Nephron progenitor cell (in vitro differentiated cells): ENCODE data around the gene FHL5.
"Not testable (repeated sequence)": the region's sequence is repeated elsewhere in the genome, so short reads cannot be mapped to it uniquely, and the experiment has no call there.

ENCODE experiments used
- DNase-seq: peaks from one replicate; pipeline ENCODE4 v3.0.0; 2021
- H3K27ac Mint-ChIP-seq: 2 replicates; pipeline ENCODE4 v1.8.0; 2021; ENCODE audit warnings: mild to moderate bottlenecking, moderate library complexity, mixed read lengths
- H3K27me3 Mint-ChIP-seq: 2 replicates; pipeline ENCODE4 v1.8.0; 2021; ENCODE audit warnings: mild to moderate bottlenecking, low read depth, mixed read lengths; ENCODE audit not compliant: poor library complexity
- H3K36me3 Mint-ChIP-seq: 2 replicates; pipeline ENCODE4 v1.8.0; 2021; ENCODE audit warnings: low read depth, mixed read lengths
- H3K4me1 Mint-ChIP-seq: 2 replicates; pipeline ENCODE4 v1.8.0; 2021; ENCODE audit warnings: mixed read lengths
- H3K4me3 Mint-ChIP-seq: 2 replicates; pipeline ENCODE4 v1.8.0; 2021; ENCODE audit warnings: mild to moderate bottlenecking, moderate library complexity, mixed read lengths
- H3K9me3 Mint-ChIP-seq: 2 replicates; pipeline ENCODE4 v1.8.0; 2021; ENCODE audit warnings: mild to moderate bottlenecking, moderate library complexity, mixed read lengths
- CTCF ChIP-seq: fragments of 200-600 bp; sonication (generic); IDR thresholded peaks from 2 replicates; pipeline ENCODE4 v1.5.0; 2021; ENCODE audit warnings: antibody characterized with exemption

FHL5 gene

DNA sequence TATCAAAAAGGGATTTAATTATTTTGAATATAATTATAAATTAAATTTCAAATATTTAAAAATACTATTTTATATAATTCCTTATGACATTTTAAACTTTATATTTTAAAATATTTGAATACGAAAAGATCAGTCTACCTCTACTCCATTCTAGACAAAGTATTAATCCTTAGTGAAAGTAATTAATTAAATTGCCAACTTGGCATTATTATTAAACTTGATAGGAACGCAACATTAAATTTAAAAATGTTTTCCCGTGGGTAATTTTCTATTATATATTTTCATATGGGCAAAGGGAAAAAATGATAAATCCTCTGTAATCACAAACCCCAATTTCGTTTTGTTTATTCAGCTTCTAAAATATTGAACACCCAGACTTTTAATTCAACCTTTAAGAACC is 8.4 kb upstream of the FHL5 start:
- no peaks in the 10 kb centered on the region for H3K9me3 Mint-ChIP-seq
- TF ChIP-seq CTCF, result no peak
- no peak overlapping the region for H3K27ac Mint-ChIP-seq
- H3K4me1 Mint-ChIP-seq, result no peaks in the 10 kb centered on the region
- peaks cover 56% of the 10 kb centered on the region for H3K36me3 Mint-ChIP-seq
- no peak for DNase-seq
- H3K4me3 Mint-ChIP-seq, result no peak overlapping the region
- H3K27me3 Mint-ChIP-seq, result no peaks in the 10 kb centered on the region

DNA sequence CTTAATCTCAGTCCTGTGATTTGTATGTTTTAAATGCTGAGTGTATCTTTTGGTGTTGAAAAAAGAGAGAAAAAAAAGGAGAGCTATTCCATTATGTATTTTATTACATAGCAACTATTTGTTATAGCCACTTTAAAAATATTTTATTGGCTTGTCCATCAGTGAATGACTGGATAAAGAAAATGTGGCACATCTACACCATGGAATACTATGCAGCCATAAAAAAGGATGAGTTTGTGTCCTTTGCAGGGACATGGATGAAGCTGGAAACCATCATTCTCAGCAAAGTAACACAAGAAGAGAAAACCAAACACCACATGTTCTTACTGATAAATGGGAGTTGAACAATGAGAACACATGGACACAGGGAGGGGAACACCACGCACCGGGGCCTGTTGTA is 3.2 kb upstream of the FHL5 start:
- not testable (repeated sequence) for DNase-seq, H3K4me3 Mint-ChIP-seq, H3K27ac Mint-ChIP-seq, H3K9me3 Mint-ChIP-seq, H3K4me1 Mint-ChIP-seq, H3K27me3 Mint-ChIP-seq
- H3K36me3 Mint-ChIP-seq, result peaks cover 16% of the 10 kb centered on the region

DNA sequence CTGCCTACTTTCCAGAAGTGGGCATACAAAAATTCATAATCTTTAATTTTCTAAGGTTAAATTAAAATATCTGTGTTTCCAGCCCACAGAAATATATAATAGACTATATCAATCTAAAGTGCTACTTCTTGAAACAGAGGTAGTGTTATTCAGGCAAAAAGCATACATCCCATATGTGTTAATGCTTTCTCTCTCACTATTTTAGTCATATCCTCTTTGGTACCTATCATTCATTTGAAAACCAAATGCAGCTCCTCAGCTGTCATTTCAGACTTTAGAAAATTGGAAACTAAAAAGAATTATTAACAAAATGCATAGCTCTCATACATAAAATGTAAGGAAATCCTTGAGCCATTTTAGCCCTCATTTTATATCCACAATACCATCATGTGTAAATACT is 925 bp downstream of the FHL5 start:
- no peaks in the 10 kb centered on the region for H3K9me3 Mint-ChIP-seq
- no peaks in the 10 kb centered on the region for H3K27me3 Mint-ChIP-seq
- DNase-seq, result no peak
- no peak overlapping the region for H3K27ac Mint-ChIP-seq
- no peak overlapping the region for H3K4me3 Mint-ChIP-seq
- H3K4me1 Mint-ChIP-seq, result no peaks in the 10 kb centered on the region
- H3K36me3 Mint-ChIP-seq, result no peaks in the 10 kb centered on the region
- TF ChIP-seq CTCF, result no peak

DNA sequence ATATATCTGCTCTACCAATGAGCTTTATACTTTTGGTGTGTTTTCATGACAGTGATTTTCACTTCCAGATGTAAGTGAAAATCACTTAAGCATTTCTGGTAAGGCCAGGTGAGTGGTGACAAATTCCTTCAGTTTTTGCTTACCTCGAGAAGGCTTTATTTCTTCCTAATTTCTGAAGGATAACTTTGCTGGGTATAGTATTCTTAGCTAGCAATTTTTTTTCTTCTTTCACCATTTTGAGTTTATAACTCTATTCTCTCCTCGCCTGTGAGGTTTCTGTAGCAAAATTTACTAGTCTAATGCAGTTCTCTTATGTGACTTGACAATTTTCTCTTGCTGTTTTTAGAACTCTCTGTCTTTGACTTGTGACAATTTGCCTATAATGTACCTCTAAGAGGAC is 7.1 kb downstream of the FHL5 start:
- Mint-ChIP-seq H3K27me3 (no peaks in the 10 kb centered on the region), H3K27ac (no peak overlapping the region), H3K36me3 (peaks cover 5% of the 10 kb centered on the region), H3K4me3 (no peak overlapping the region), H3K9me3 (peaks cover 26% of the 10 kb centered on the region), H3K4me1 (no peaks in the 10 kb centered on the region)
- no peak for DNase-seq
- TF ChIP-seq CTCF, result no peak

DNA sequence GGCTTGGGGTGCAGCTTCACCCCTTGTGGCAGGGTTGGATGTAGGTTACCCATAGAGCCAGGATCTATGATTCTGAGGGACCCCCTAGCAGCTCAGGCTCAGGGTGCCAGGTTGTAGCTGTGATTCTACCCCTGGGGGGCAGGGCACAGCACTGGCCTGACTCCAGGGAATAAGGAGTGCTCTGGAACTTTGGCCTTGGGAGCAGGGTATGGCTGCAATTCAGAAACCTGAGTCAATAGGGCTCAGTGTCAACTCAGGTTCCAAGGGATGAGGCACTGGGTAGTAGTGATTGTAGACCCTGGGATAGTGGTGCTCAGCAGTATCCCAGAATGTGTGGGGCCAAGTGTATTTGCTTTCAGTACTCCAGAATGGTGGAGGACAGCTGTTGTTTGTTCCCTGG is 8.6 kb downstream of the FHL5 start:
- Mint-ChIP-seq H3K36me3 (peaks cover 5% of the 10 kb centered on the region), H3K27me3 (no peaks in the 10 kb centered on the region), H3K4me1 (no peaks in the 10 kb centered on the region), H3K4me3 (no peak overlapping the region), H3K27ac (no peak overlapping the region), H3K9me3 (peaks cover 26% of the 10 kb centered on the region)
- no peak for TF ChIP-seq CTCF
- DNase-seq, result no peak

GRCh38 chr6:96575359-96575758 is 12.4 kb downstream of the FHL5 start:
- no peak for DNase-seq
- no peak for TF ChIP-seq CTCF
- Mint-ChIP-seq H3K4me1 (no peaks in the 10 kb centered on the region), H3K4me3 (no peak overlapping the region), H3K9me3 (peaks cover 14% of the 10 kb centered on the region), H3K27ac (no peak overlapping the region), H3K27me3 (peaks cover 2% of the 10 kb centered on the region), H3K36me3 (peaks cover 4% of the 10 kb centered on the region)

- TF ChIP-seq CTCF, result no peak
- DNase-seq, result no peak
- H3K4me3 Mint-ChIP-seq, result no peak overlapping the region
- no peak overlapping the region for H3K27ac Mint-ChIP-seq
- peaks cover 6% of the 10 kb centered on the region for H3K9me3 Mint-ChIP-seq
- H3K36me3 Mint-ChIP-seq, result no peaks in the 10 kb centered on the region
- no peaks in the 10 kb centered on the region for H3K4me1 Mint-ChIP-seq
- H3K27me3 Mint-ChIP-seq, result peaks cover 2% of the 10 kb centered on the region
Measured at GRCh38 chr6:96576221-96576620, 13.3 kb downstream of the FHL5 start.
